ENCODE results near the gene ATG4B.

DNA sequence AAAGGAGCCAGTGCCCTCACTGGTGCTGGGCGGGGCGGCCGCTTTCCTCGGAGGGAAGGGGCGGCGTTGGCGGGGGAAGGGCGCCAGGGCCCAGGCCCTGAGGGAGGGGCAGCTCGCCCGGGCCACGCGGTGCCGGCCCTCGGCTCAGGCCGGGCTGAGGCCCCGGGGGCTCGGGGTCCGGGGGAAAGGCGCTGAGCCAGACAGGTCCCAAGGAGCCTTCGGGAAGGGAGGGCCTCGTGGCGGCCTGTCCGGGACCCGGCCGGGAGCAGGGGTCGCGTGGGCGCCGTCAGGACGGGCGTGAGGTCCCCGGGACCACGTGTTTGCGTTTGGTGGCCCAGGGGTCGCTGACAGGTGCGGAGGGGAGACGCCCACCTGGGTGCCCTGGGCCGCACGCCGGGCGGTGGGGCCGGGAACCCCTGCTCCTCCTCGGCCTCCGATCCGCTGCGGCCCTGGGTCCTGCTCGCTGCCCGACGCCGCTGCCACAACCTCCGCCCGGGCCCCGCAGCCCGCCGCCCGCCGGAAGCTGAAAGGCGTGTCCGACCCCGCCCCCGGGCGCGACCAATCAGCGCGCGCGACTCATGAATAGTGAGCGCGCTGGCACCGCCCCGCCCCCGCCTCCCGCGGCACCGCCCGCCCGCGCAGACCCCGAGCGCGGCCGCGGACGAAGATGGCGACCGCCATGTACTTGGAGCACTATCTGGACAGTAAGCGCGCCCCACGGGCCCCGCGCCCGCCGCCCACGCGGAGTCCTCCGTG, 64.1 kb downstream of the ATG4B start, which contains the start of gene ING5:
- peak; percentile 90 for TF ChIP-seq POLR2A (IDR thresholded peaks at IDR 0.05; ENCODE audit: low read length)
- no peak for TF ChIP-seq GATA1 (IDR thresholded peaks at IDR 0.05; ENCODE audit: low read depth, low read length)
